ENCODE measurements around the gene USP33.
"Not testable (repeated sequence)": the region's sequence is repeated elsewhere in the genome, so short reads cannot be mapped to it uniquely, and the experiment has no call there.

Gene USP33

DNA sequence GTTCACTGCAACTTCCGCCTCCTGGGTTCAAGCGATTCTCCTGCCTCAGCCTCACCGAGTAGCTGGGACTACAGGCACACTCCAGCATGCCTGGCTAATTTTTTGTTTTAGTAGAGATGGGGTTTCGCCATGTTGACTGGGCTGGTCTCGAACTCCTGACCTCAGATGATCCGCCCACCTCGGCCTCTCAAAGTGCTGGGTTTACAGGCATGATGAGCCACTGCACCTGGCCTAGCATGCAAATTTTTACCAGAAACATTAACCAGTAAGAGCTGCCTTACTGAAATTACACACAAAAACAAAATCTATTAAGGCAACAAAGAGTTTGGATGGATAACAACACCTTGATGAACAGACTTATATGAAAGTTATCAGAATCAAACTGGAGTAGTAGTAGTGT, 89.3 kb downstream of the USP33 start:
- no peak for DNase-seq

DNA sequence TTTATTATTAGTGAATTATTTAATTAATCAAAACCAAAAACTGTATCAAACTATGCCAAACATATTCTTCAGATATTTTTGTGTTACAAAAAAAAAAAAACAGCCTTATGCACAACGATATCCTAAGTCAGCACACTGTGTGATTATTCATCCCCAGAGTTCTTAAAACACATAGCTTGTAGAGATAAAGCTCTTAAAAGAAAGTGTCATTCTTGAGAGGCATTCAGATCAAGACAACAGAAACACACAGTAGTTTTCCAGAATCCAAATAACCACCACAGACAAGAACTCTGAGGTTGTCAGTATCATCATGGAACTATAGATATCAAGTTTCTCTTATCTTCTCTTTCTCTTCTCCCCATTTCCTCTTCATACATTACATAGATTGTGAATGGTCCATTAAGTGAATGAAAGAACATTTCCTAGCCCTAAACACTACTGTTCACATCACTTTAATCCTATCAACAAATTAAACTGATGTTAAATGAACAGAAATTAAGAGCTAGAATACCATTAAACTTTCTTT, 90.7 kb downstream of the USP33 start:
- DNase-seq: no peak

DNA sequence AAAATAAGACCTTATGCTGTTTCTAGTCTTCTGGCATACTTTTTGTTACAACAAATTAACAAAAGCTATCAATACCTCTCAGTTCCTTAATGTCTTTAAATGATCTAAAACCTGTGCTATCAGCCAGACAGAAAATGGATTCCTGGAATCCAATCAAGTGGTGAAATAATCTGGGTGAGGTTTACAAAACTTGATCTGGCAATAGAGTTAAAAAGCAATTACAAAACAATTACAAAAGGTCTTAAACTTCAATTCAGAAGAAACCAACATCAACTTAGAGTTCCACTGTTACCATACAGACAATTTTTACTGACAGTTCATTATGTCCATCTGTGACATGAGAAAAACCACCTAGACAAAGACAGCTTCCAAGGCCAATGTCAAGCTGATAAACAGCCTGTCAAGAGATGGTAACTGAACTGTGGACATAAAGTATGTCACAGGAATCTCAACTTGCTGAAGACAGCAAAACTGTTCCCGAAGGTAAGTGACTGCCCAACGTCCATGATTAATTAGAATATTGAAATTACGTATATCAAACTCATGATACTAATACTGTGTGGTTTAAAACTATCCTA, 94.6 kb downstream of the USP33 start:
- no peak for DNase-seq

DNA sequence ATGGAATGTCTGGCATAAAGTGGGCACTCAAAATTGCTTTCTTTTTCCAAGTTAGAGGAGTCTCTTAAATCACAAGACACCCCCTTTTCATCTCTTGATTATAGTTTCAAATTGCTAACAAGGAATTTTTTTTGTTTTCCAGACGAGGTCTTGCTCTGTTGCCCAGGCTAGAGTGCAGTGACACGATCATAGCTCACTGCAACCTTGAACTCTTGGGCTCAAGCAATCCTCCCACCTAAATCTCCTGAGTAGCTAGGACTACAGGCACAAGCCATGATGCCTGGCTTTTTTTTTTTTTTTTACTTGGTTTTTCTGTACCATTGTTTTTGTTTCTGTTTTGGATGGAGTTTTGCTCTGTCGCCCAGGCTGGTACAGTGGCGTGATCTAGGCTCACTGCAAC, 98.0 kb downstream of the USP33 start:
- DNase-seq: no peak

DNA sequence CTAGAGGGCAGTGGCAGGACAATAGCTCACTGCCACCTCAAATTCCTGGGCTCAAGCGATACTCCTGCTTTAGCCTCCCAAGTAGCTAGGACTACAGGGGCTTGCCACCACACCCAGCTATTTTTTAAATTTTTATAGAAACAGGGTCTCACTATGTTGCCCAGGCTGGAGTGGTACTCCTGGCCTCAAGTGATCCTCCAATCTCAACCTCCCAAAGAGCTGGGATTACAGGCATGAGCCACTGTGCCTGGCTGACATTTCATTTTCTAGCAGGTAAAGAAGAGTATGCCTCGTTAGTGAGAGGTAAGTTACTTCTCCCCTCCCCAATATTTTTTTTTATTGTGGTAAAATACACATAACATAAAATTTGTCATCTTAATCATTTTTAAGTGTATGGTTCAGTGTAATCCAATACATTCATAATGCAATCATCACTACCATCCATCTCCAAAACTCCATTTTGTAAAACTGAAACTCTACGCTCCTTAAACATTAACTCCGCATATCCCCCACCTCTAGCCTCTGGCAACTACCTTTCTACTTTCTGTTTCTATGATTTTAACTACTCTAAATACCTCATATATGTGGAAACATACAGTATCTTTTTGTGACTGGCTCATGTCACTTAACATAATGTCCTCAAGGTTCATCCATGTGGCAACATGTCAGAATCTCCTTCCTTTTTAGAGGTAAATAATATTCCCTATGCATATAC, 99.6 kb downstream of the USP33 start:
- DNase-seq: no peak

DNA sequence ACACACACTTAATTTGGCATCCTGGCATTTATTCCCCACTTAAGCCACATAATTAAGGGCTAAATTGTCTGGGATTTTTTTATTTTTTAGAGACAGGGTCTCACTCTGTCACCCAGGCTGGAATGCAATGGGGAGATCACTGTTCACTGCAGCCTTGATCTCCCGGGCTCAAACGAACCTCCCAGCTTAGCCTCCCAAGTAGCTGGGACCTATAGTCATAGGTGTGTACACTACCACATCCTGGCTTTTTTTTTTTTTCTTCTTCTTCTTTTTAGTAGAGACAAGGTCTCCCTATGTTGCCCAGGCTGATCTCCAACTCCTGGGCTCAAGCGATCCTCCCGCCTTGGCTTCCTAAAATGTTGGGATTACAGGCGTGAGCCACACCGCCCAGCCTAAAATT, 101.4 kb downstream of the USP33 start:
- no peak for DNase-seq

DNA sequence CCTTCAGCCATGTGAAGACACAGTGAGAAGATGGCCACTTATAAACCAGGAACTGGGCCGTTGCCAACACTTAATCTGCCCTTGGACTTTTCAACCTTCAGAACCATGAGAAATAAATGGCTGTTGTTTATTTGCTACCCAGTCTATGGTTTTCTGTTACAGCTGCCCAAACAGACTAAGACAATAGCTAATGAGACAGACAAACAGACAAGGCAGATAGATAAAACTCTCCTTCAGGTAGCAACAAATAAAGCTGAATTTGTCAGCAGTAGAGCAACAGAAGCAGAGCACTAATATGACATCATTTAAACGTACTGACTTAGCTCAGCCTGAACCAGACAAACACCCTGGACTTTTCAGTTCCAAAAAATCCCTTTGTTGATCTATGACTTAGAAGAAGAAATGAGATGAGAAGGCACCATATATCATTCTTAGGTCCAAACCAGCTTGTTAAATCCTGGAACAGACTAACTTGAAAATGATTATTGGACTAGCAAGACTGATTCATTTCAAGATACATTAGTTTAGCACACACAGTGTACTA, 104.1 kb downstream of the USP33 start:
- DNase-seq: peak; percentile 77 to 83

DNA sequence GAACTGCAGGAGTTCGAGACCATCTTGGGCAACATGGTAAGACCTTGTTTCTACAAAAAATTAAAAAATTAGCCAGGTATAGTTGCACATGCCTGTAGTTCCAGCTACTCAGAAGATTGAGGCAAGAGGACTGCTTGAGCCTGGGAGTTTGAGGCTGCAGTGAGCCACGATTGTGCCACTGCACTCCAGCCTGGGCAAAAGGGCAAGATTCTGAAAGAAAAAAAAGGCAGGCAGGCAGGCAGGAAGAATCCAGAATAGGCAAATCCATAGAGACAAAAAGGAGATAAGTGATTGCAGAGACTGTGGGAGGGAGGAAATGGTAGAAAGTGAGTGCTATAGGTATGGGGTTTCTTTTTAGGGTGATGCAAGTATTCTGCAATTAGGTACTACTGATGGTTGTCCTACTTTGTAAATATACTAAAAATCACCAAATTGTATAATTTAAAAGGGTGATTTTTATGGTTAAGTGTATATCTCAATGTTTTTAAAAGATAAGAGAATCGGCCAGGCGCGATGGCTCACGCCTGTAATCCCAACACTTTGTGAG, 106.6 kb downstream of the USP33 start:
- no peak for DNase-seq

DNA sequence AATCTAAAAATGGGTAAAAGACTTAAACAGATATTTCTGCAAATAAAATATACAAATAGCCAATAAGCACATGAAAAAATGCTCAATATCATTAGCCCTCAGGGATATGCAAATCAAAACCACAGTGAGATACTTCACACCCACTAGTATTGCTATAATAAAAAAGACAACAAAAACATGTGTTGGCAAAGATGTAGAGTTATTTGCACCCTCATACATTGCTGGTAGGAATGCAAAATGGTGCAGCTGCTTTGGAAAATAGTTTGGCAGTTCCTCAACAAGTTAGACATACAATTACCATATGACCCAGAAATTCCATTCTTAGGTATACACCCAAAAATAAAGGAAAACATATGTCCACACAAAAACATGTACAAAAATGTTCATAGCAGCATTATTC, 107.4 kb downstream of the USP33 start:
- no peak for DNase-seq

DNA sequence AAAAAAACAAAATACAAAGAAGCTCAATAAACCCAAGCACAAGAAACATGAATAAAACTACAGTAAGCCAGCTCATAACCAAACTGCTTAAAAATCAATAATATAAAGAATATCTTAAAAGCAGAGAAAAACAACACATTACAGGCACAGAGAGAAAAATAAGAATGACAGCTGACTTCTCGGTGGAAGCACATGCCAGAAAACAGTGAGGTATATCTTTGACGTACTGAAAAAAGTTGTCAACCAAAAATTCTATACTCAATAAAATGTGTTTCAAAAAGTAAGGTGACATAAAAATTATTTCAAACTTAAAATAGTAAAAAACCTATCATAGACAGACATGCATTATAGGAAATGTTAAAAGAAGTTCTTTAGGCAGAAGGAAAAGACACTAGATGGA, 110.5 kb downstream of the USP33 start:
- no peak for DNase-seq

DNA sequence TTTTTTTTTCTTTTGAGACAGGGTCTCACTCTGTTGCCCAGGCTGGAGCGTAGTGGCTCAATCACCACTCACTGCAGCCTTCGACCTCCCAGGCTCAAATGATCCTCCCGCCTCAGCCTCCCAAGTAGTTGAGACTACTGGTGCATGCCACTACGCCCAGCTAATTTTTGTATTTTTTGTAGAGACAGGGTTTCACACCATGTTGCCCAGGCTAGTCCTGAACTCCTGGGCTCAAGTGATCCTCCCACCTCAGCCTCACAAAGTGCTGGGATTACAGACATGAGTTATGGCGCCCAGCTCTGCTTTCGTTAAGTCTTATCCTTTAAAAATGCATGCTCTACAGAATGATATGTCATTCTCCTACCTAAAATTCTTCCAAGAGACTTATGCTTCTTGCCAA, 113.4 kb downstream of the USP33 start:
- DNase-seq: not testable (repeated sequence)

Data from NCI-H524 (cell line).